Uterus (tissue), 4 donors: ENCODE measurements around the gene PAM. TPM values are rescaled to one million over a fixed set of nuclear protein-coding genes. Genes with fewer than 3 reads are reported as not detected.

ENCODE experiments used
- DNase-seq, 2 donors: peaks; one replicate each; pipeline ENCODE4 v3.0.0-alpha.2; 2019 to 2020
- H3K27ac ChIP-seq, 2 donors: fragments of 200-600 bp; sonication (generic); 1 replicate in 1 of 2; 2 replicates in 1 of 2; pipeline ENCODE4 v1.5.1; 2016 to 2018
- H3K27me3 ChIP-seq, 2 donors: fragments of 200-600 bp; sonication (generic); one replicate each; pipeline ENCODE4 v1.5.1; 2018 to 2019; ENCODE audit warnings: control low read depth in 1 of 2
- H3K36me3 ChIP-seq, 2 donors: fragments of 200-600 bp; sonication (generic); one replicate each; pipeline ENCODE4 v1.5.1; 2019; ENCODE audit warnings: control low read depth in 1 of 2
- H3K4me1 ChIP-seq, 2 donors: fragments of 200-600 bp; sonication (generic); one replicate each; pipeline ENCODE4 v1.5.1; 2018 to 2019; ENCODE audit warnings: control low read depth in 1 of 2
- H3K4me3 ChIP-seq, 2 donors: fragments of 200-600 bp; sonication (generic); 1 replicate in 1 of 2; 2 replicates in 1 of 2; pipeline ENCODE4 v1.5.1; 2018 to 2019; ENCODE audit warnings: mild to moderate bottlenecking in 1 of 2
- H3K9me3 ChIP-seq, 2 donors: fragments of 200-600 bp; sonication (generic); one replicate each; pipeline ENCODE4 v1.5.1; 2019; ENCODE audit warnings: control low read depth in 1 of 2
- CTCF ChIP-seq, 4 experiments: fragments of 200-600 bp in 2 of 4; fragments of 450-650 bp in 2 of 4; sonication (generic) in 2 of 4; IDR thresholded peaks; one replicate each; pipeline ENCODE4 v1.5.1; 2016 to 2019; ENCODE audit warnings: antibody characterized with exemption in 4 of 4, mild to moderate bottlenecking in 2 of 4, moderate library complexity in 1 of 4
- POLR2A ChIP-seq, 2 donors: fragments of 450-650 bp; IDR thresholded peaks; one replicate each; pipeline ENCODE4 v1.6.1; 2016; ENCODE audit warnings: antibody characterized with exemption in 2 of 2, mild to moderate bottlenecking in 1 of 2, moderate library complexity in 1 of 2
- intact Hi-C: fragments of 100-400 bp; cut with DNase I; formaldehyde crosslinking; loops from one replicate; pipeline ENCODE4 v1.15.1; 2023; ENCODE audit warnings: low total_unique reads
- total RNA-seq, 4 donors: library from RNA; depleted of rRNA in 3 of 4; stranded (reverse); fragments of >200 nt in 3 of 4; gene quantifications; one replicate each; pipeline versions ENCODE4 v1.1.0 to v1.2.4, GENCODE V29; 2014 to 2023
- donor health status: DM: yes; HTN: yes; CAD: no.

The PAM gene
- total RNA-seq, 4 donors from 2014 or later: 101 to 502 (median 168) TPM

- Histone ChIP-seq H3K27ac (no peak overlapping the region), H3K4me3 (no peak overlapping the region), H3K36me3 (no peaks in the 10 kb centered on the region), H3K9me3 (no peaks in the 10 kb centered on the region), H3K27me3 (no peaks in the 10 kb centered on the region), H3K4me1 (no peaks in the 10 kb centered on the region)
- DNase-seq: no peak
- intact Hi-C loops: no loop called here
- TF ChIP-seq CTCF (IDR thresholded peaks at IDR 0.05): no peak
- no peak for TF ChIP-seq POLR2A (IDR thresholded peaks at IDR 0.05)
These were observed 4.2 kb downstream of the PAM start for GRCh38 chr5:102759289-102759688.

GRCh38 chr5:102759700-102760099, 4.6 kb downstream of the PAM start:
- intact Hi-C loops: no loop called here
- H3K27ac ChIP-seq: no peak overlapping the region
- no peak for DNase-seq
- TF ChIP-seq POLR2A (IDR thresholded peaks at IDR 0.05) (no peak), CTCF (IDR thresholded peaks at IDR 0.05) (no peak)
- no peaks in the 10 kb centered on the region for H3K36me3 ChIP-seq
- no peaks in the 10 kb centered on the region for H3K27me3 ChIP-seq
- no peaks in the 10 kb centered on the region for H3K4me1 ChIP-seq
- H3K4me3 ChIP-seq: no peak overlapping the region
- H3K9me3 ChIP-seq: no peaks in the 10 kb centered on the region

- no peak overlapping the region for H3K4me3 ChIP-seq
- no peaks in the 10 kb centered on the region for H3K9me3 ChIP-seq
- intact Hi-C loops: no loop called here
- no peaks in the 10 kb centered on the region for H3K4me1 ChIP-seq
- DNase-seq: no peak
- TF ChIP-seq CTCF (IDR thresholded peaks at IDR 0.05) (no peak), POLR2A (IDR thresholded peaks at IDR 0.05) (no peak)
- no peaks in the 10 kb centered on the region for H3K36me3 ChIP-seq
- no peaks in the 10 kb centered on the region for H3K27me3 ChIP-seq
- H3K27ac ChIP-seq: peak overlapping the region in 1 of 2 donors; percentile 35
These were observed 5.7 kb downstream of the PAM start for GRCh38 chr5:102760815-102761214.

GRCh38 chr5:102762095-102762534, 7.0 kb downstream of the PAM start:
- DNase-seq: no peak
- Histone ChIP-seq H3K36me3 (no peaks in the 10 kb centered on the region), H3K27me3 (no peaks in the 10 kb centered on the region), H3K27ac (peak overlapping the region in 1 of 2 donors; percentile 11), H3K4me1 (no peaks in the 10 kb centered on the region), H3K4me3 (no peak overlapping the region), H3K9me3 (no peaks in the 10 kb centered on the region)
- intact Hi-C loops: no loop called here
- TF ChIP-seq CTCF (IDR thresholded peaks at IDR 0.05) (no peak), POLR2A (IDR thresholded peaks at IDR 0.05) (no peak)

GRCh38 chr5:102762562-102763227, 7.6 kb downstream of the PAM start:
- Histone ChIP-seq H3K27ac (peak overlapping the region in 1 of 2 donors; percentile 11), H3K4me1 (no peaks in the 10 kb centered on the region), H3K36me3 (no peaks in the 10 kb centered on the region), H3K27me3 (no peaks in the 10 kb centered on the region), H3K4me3 (no peak overlapping the region), H3K9me3 (no peaks in the 10 kb centered on the region)
- intact Hi-C loops: no loop called here
- TF ChIP-seq POLR2A (IDR thresholded peaks at IDR 0.05) (no peak), CTCF (IDR thresholded peaks at IDR 0.05) (no peak)
- DNase-seq: no peak
